HG03196 (cell line): ENCODE data around the gene HPD.

Experiments used
- ATAC-seq: cut with Tn5 transposase; IDR thresholded peaks from one replicate; pipeline ENCODE4 v1.9.1; 2021; ENCODE audit not compliant: unreplicated experiment

HPD gene

GRCh38 chr12:121829250-121829918 is 29.3 kb downstream of the HPD start:
- no peak for ATAC-seq

GRCh38 chr12:121828826-121829225 is 29.8 kb downstream of the HPD start:
- ATAC-seq = no peak

GRCh38 chr12:121828306-121828705 is 30.4 kb downstream of the HPD start:
- no peak for ATAC-seq

- ATAC-seq = no peak
Observed at GRCh38 chr12:121827351-121828099, 31.1 kb downstream of the HPD start.

GRCh38 chr12:121826318-121827150 is 32.1 kb downstream of the HPD start:
- no peak for ATAC-seq

- ATAC-seq = no peak
Observed at GRCh38 chr12:121825041-121825523, 33.6 kb downstream of the HPD start.

GRCh38 chr12:121823727-121824115 is 34.9 kb downstream of the HPD start:
- ATAC-seq = no peak

- no peak for ATAC-seq
Observed at GRCh38 chr12:121823101-121823726, 35.4 kb downstream of the HPD start.

- ATAC-seq = no peak
Observed at GRCh38 chr12:121822393-121823100, 36.1 kb downstream of the HPD start.

GRCh38 chr12:121820056-121820455 is 38.6 kb downstream of the HPD start:
- no peak for ATAC-seq

- ATAC-seq = no peak
Observed at GRCh38 chr12:121819212-121819949, 39.3 kb downstream of the HPD start.

- ATAC-seq = no peak
Observed at GRCh38 chr12:121817648-121818043, 41.0 kb downstream of the HPD start.

- no peak for ATAC-seq
Observed at GRCh38 chr12:121816925-121817647, 41.6 kb downstream of the HPD start.

- ATAC-seq = no peak
Observed at GRCh38 chr12:121815263-121815662, 43.4 kb downstream of the HPD start.

GRCh38 chr12:121814429-121815119 is 44.1 kb downstream of the HPD start:
- no peak for ATAC-seq

- ATAC-seq = no peak
Observed at GRCh38 chr12:121813951-121814350, 44.7 kb downstream of the HPD start.

GRCh38 chr12:121812921-121813896 is 45.5 kb downstream of the HPD start:
- no peak for ATAC-seq
